A673 (cell line): ENCODE results near the gene DNAAF5. TPM values are rescaled to one million over a fixed set of nuclear protein-coding genes. Genes with fewer than 3 reads are reported as not detected.

Source experiments
- BruUV-seq: library from RNA; stranded (reverse); fragments of 400-500 nt; replicated peaks from 2 replicates; lab custom pipeline; 2021; lab: Mats Ljungman, UMichigan
- CTCF ChIA-PET: fragments of 300-600 bp; sonication (Branson Sonifier 250); formaldehyde crosslinking; loops from one replicate; lab custom pipeline; 2022; ENCODE audit warnings: antibody characterized with exemption; lab: Charles Lee
- POLR2A ChIA-PET: fragments of 300-600 bp; sonication (Branson Sonifier 250); formaldehyde crosslinking; loops from one replicate; lab custom pipeline; 2022; ENCODE audit warnings: antibody characterized with exemption; ENCODE audit not compliant: low non-redundant PET; lab: Charles Lee
- DNase-seq: peaks from one replicate; pipeline ENCODE4 v3.0.0-alpha.2; 2015; ENCODE audit warnings: low spot score
- H3K27ac ChIP-seq: fragments of 200-600 bp; sonication (generic); 2 replicates; pipeline ENCODE4 v1.5.1; 2016; ENCODE audit warnings: mixed run types, low read depth, mild to moderate bottlenecking, mixed read lengths, antibody characterized with exemption, low read length; ENCODE audit not compliant: poor library complexity, severe bottlenecking
- H3K27me3 ChIP-seq: fragments of 200-600 bp; sonication (generic); replicated peaks from 2 replicates; pipeline ENCODE4 v1.6.1; 2017; ENCODE audit warnings: mixed run types, low read depth, mild to moderate bottlenecking, mixed read lengths, antibody characterized with exemption, low read length; ENCODE audit not compliant: insufficient read depth, poor library complexity
- H3K36me3 ChIP-seq: fragments of 200-600 bp; sonication (generic); 2 replicates; pipeline ENCODE4 v1.6.1; 2016; ENCODE audit warnings: mixed run types, mild to moderate bottlenecking, mixed read lengths, antibody characterized with exemption, low read length; ENCODE audit not compliant: insufficient read depth, poor library complexity, severe bottlenecking
- H3K4me1 ChIP-seq: fragments of 200-600 bp; sonication (generic); 2 replicates; pipeline ENCODE4 v1.6.1; 2017; ENCODE audit warnings: mixed run types, mild to moderate bottlenecking, mixed read lengths, antibody characterized with exemption, low read length; ENCODE audit not compliant: insufficient read depth, poor library complexity, severe bottlenecking
- H3K4me3 ChIP-seq: fragments of 200-600 bp; sonication (generic); 2 replicates; pipeline ENCODE4 v1.5.1; 2016; ENCODE audit warnings: low read depth, mixed run types, mild to moderate bottlenecking, mixed read lengths, low read length; ENCODE audit not compliant: poor library complexity, severe bottlenecking
- H3K9me3 ChIP-seq: fragments of 200-600 bp; sonication (generic); 2 replicates; pipeline ENCODE4 v1.6.1; 2016; ENCODE audit warnings: mixed run types, low read depth, mild to moderate bottlenecking, mixed read lengths, antibody characterized with exemption, low read length; ENCODE audit not compliant: poor library complexity, severe bottlenecking
- CTCF ChIP-seq: fragments of 300-800, 200-600 bp; sonication (generic); conservative IDR thresholded peaks from 2 replicates; pipeline ENCODE4 v1.5.1; 2017; ENCODE audit warnings: low read depth, mild to moderate bottlenecking, antibody characterized with exemption, low read length, moderate library complexity, mixed read lengths
- EZH2 ChIP-seq: fragments of 200-600 bp; sonication (generic); IDR thresholded peaks from 2 replicates; pipeline ENCODE4 v1.6.1; 2017; ENCODE audit warnings: borderline replicate concordance, low read depth, mild to moderate bottlenecking, mixed read lengths, antibody characterized with exemption, low read length; ENCODE audit not compliant: poor library complexity, severe bottlenecking
- intact Hi-C: fragments of 100-400 bp; cut with micrococcal nuclease; formaldehyde crosslinking; loops from one replicate; pipeline ENCODE4 v1.10.0; 2022; ENCODE audit not compliant: unreplicated experiment
- total RNA-seq: library from RNA; stranded (reverse); gene quantifications from 2 replicates; pipeline ENCODE4 v1.2.3, GENCODE V29; 2021

The DNAAF5 gene
- total RNA-seq, 1 experiment from 2014 or later, result 78.1 TPM

GRCh38 chr7:716636-717035 is 9.9 kb upstream of the DNAAF5 start:
- intact Hi-C loops, result no loop called here
- no peaks in the 10 kb centered on the region for H3K4me1 ChIP-seq
- no peaks in the 10 kb centered on the region for H3K9me3 ChIP-seq
- no peak for DNase-seq
- H3K27ac ChIP-seq, result no peak overlapping the region
- no peaks in the 10 kb centered on the region for H3K36me3 ChIP-seq
- POLR2A ChIA-PET, result no interaction called here
- H3K27me3 ChIP-seq, result no peaks in the 10 kb centered on the region
- TF ChIP-seq EZH2 (no peak), CTCF (no peak)
- no TSS peak for BruUV-seq
- CTCF ChIA-PET, result no interaction called here
- H3K4me3 ChIP-seq, result no peak overlapping the region

- intact Hi-C loops, result no loop called here
- Histone ChIP-seq H3K27ac (no peak overlapping the region), H3K9me3 (no peaks in the 10 kb centered on the region), H3K4me3 (no peak overlapping the region), H3K36me3 (no peaks in the 10 kb centered on the region), H3K4me1 (peaks cover 8% of the 10 kb centered on the region), H3K27me3 (no peaks in the 10 kb centered on the region)
- ChIA-PET CTCF (interaction anchor here (0.5 kb wide), 1 partner anchor 459 kb away, joined by 3 read pairs; no protein-coding TSS in a partner anchor), POLR2A (no interaction called here)
- no TSS peak for BruUV-seq
- TF ChIP-seq EZH2 (no peak), CTCF (no peak)
- no peak for DNase-seq
Observed at GRCh38 chr7:721619-722248, 4.8 kb upstream of the DNAAF5 start.

- intact Hi-C loops, result no loop called here
- CTCF ChIA-PET, result no interaction called here
Observed at GRCh38 chr7:723541-723940, 3.0 kb upstream of the DNAAF5 start.

More at GRCh38 chr7:723541-723940, 3.0 kb upstream of the DNAAF5 start:
- no peaks in the 10 kb centered on the region for H3K9me3 ChIP-seq
- no peak for DNase-seq
- no peak overlapping the region for H3K4me3 ChIP-seq
- H3K27me3 ChIP-seq, result no peaks in the 10 kb centered on the region
- BruUV-seq, result no TSS peak
- POLR2A ChIA-PET, result no interaction called here
- no peaks in the 10 kb centered on the region for H3K36me3 ChIP-seq
- H3K4me1 ChIP-seq, result peaks cover 8% of the 10 kb centered on the region
- no peak for TF ChIP-seq EZH2
- TF ChIP-seq CTCF, result no peak
- H3K27ac ChIP-seq, result no peak overlapping the region
